K562 (cell line): ENCODE results near the gene VASH1. TPM values are rescaled to one million over a fixed set of nuclear protein-coding genes. Genes with fewer than 3 reads are reported as not detected.

Experiments
- DEAF1 ChIP-seq: fragments of 450-650 bp; formaldehyde crosslinking; IDR thresholded peaks from 2 replicates; pipeline ENCODE4 v1.4.0; 2020; ENCODE audit warnings: mild to moderate bottlenecking, moderate library complexity
- HINFP ChIP-seq: fragments of 450-650 bp; conservative IDR thresholded peaks from 2 replicates; pipeline ENCODE4 v1.6.1; 2016; ENCODE audit warnings: missing genetic modification characterization, low read depth, mild to moderate bottlenecking, control low read depth, missing compliant biosample characterization
- MLLT1 ChIP-seq, 2 experiments: fragments of 450-650 bp; IDR thresholded peaks; 2 replicates each; pipeline ENCODE4 v1.6.1; 2016
- NKRF ChIP-seq: fragments of 450-650 bp; IDR thresholded peaks from 2 replicates; pipeline ENCODE4 v1.6.1; 2016; ENCODE audit warnings: borderline replicate concordance
- SAFB ChIP-seq: fragments of 200-400 bp; formaldehyde crosslinking; IDR thresholded peaks from 2 replicates; pipeline ENCODE4 v1.6.1; 2017; ENCODE audit warnings: low read depth, low read length, borderline replicate concordance
- ZBTB7A ChIP-seq: IDR thresholded peaks from 2 replicates; pipeline ENCODE4 v1.6.1; 2011; ENCODE audit warnings: low read depth, mild to moderate bottlenecking, low read length, moderate library complexity, borderline replicate concordance; ENCODE audit not compliant: control insufficient read depth
- ZNF212 ChIP-seq: fragments of 450-650 bp; formaldehyde crosslinking; IDR thresholded peaks from 2 replicates; pipeline ENCODE4 v1.4.0; 2020; ENCODE audit warnings: mild to moderate bottlenecking
- ZNF280A ChIP-seq: fragments of 450-650 bp; IDR thresholded peaks from 2 replicates; pipeline ENCODE4 v1.6.1; 2018; ENCODE audit warnings: mild to moderate bottlenecking, low read depth; ENCODE audit not compliant: partially characterized antibody
- ZNF445 ChIP-seq: fragments of 250-450 bp; sonication (Bioruptor Pico); IDR thresholded peaks from 2 replicates; pipeline ENCODE4 v1.4.0; 2020; ENCODE audit warnings: low read depth, mild to moderate bottlenecking, moderate library complexity
- polyA plus RNA-seq, 8 experiments: library from polyadenylated mRNA; depleted of rRNA in 4 of 8; stranded (reverse) in 5 of 8; unstranded in 3 of 8; fragments of >200 nt; fragmentation: Nextera tagmentation in 2 of 8; fragmentation: Illumina TruSeq in 1 of 8; extraction: Ambion mirVana in 2 of 8; extraction: Trizol in 1 of 8; gene quantifications; 2 replicates each; pipeline versions ENCODE4 v1.2.1 to v1.2.3, GENCODE V29; 2011 to 2014; ENCODE audit warnings: inconsistent platforms in 1 of 8, missing spikeins in 1 of 8
- total RNA-seq, 7 experiments: library from RNA; depleted of rRNA in 6 of 7; stranded (reverse); fragments of >200 nt in 6 of 7; fragmentation: Illumina TruSeq in 2 of 7; extraction: Trizol in 2 of 7; gene quantifications; 2 replicates each; pipeline versions ENCODE4 v1.2.1 to v1.2.3, GENCODE V29; 2011 to 2021; ENCODE audit warnings: low replicate concordance in 1 of 7

Gene VASH1
- total and polyA plus RNA-seq, 9 of the 15 experiments (the other 6 are each of a cell fraction or from before 2014, with no cell fraction given): 0.01 to 0.43 (median 0.13) TPM; not detected in 1

- no peak for TF ChIP-seq ZNF445
- no peak for TF ChIP-seq SAFB
- no peak for TF ChIP-seq DEAF1 (CRISPR knock-in tag)
- TF ChIP-seq HINFP: no peak
- no peak for TF ChIP-seq ZNF280A
- no peak; the same call in 1 of the 2 replicates for TF ChIP-seq ZBTB7A
- no peak for TF ChIP-seq ZNF212 (CRISPR knock-in tag)
- no peak for TF ChIP-seq NKRF
- TF ChIP-seq MLLT1 (IDR thresholded peaks at IDR 0.05): no peak
These were observed 51.4 kb downstream of the VASH1 start, which contains the start of gene ANGEL1 (continued) for GRCh38 chr14:76812422-76813383.
